ENCODE measurements around the gene CHRDL2. TPM values are rescaled to one million over a fixed set of nuclear protein-coding genes. Genes with fewer than 3 reads are reported as not detected.

Gene CHRDL2
- total and polyA plus RNA-seq, 2 donors (not counting 1 experiment from before 2014, with no cell fraction given) = 0.24 TPM; not detected in 1

GRCh38 chr11:74709175-74709574 lies 22.1 kb downstream of the CHRDL2 start:
- CTCF ChIA-PET = no interaction called here
- no peaks in the 10 kb centered on the region for H4K20me1 ChIP-seq (ENCODE audit: control insufficient read depth, insufficient read depth, low read length, poor library complexity, severe bottlenecking)
- intact Hi-C loops (cut with micrococcal nuclease) = no loop called here
- no peaks in the 10 kb centered on the region for H3K36me3 ChIP-seq (replicated peaks in 1 of 2; ENCODE audit: control extremely low read depth in 1 of 2, control insufficient read depth in 1 of 2, extremely low read depth in 1 of 2, insufficient read depth in 2 of 2, low read length in 1 of 2)
- TF ChIP-seq EZH2 (IDR thresholded peaks at IDR 0.05; ENCODE audit: borderline replicate concordance, insufficient read depth, low read depth, low read length, poor library complexity, severe bottlenecking) (no peak), CTCF (IDR thresholded peaks at IDR 0.05) (no peak)
- Mint-ChIP-seq H3K27me3 (no peaks in the 10 kb centered on the region), H3K4me3 (no peak overlapping the region), H3K27ac (no peak overlapping the region), H3K9me3 (ENCODE audit: insufficient read depth) (no peaks in the 10 kb centered on the region), H3K4me1 (no peaks in the 10 kb centered on the region)
- no peaks in the 10 kb centered on the region for H3K79me2 ChIP-seq (ENCODE audit: control insufficient read depth, insufficient read depth, low read length)
- H3K4me3 ChIP-seq (ENCODE audit: control extremely low read depth in 1 of 5, extremely low read depth in 1 of 5, insufficient read depth in 1 of 5, low read depth in 2 of 5, low read length in 4 of 5) = no peak overlapping the region
- no CpG with 5 or more reads among the region's 3 CpGs for WGBS (ENCODE audit: insufficient coverage)
- POLR2A ChIA-PET = no interaction called here
- H3K27me3 ChIP-seq (replicated peaks in 1 of 4; ENCODE audit: control extremely low read depth in 1 of 4, control insufficient read depth in 3 of 4, insufficient read depth in 4 of 4, low read length in 3 of 4) = no peaks in the 10 kb centered on the region
- H3K4me2 ChIP-seq (replicated peaks; ENCODE audit: low read depth, low read length, poor library complexity, severe bottlenecking) = no peak overlapping the region
- no peak overlapping the region for H2AFZ ChIP-seq (ENCODE audit: insufficient read depth, low read depth, low read length, poor library complexity, severe bottlenecking)
- DNase-seq (no peak), ATAC-seq (ENCODE audit: low read depth) (no peak)
- H3K9ac ChIP-seq (ENCODE audit: low read length) = no peak overlapping the region
- H3K27ac ChIP-seq (ENCODE audit: low read length in 2 of 2) = no peak overlapping the region
- H3K4me1 ChIP-seq (ENCODE audit: control insufficient read depth in 2 of 2, insufficient read depth in 2 of 2, low read length in 2 of 2) = no peaks in the 10 kb centered on the region
- no peaks in the 10 kb centered on the region for H3K9me3 ChIP-seq (ENCODE audit: control extremely low read depth in 1 of 3, control insufficient read depth in 2 of 3, insufficient read depth in 1 of 3, low read length in 2 of 3)

- Histone ChIP-seq H3K79me2 (ENCODE audit: control insufficient read depth, insufficient read depth, low read length) (no peaks in the 10 kb centered on the region), H3K4me1 (ENCODE audit: control insufficient read depth in 2 of 2, insufficient read depth in 2 of 2, low read length in 2 of 2) (no peaks in the 10 kb centered on the region), H3K36me3 (replicated peaks in 1 of 2; ENCODE audit: control extremely low read depth in 1 of 2, control insufficient read depth in 1 of 2, extremely low read depth in 1 of 2, insufficient read depth in 2 of 2, low read length in 1 of 2) (no peaks in the 10 kb centered on the region), H3K9me3 (ENCODE audit: control extremely low read depth in 1 of 3, control insufficient read depth in 2 of 3, insufficient read depth in 1 of 3, low read length in 2 of 3) (no peaks in the 10 kb centered on the region), H2AFZ (ENCODE audit: insufficient read depth, low read depth, low read length, poor library complexity, severe bottlenecking) (no peak overlapping the region), H4K20me1 (ENCODE audit: control insufficient read depth, insufficient read depth, low read length, poor library complexity, severe bottlenecking) (no peaks in the 10 kb centered on the region), H3K4me2 (replicated peaks; ENCODE audit: low read depth, low read length, poor library complexity, severe bottlenecking) (no peak overlapping the region), H3K9ac (ENCODE audit: low read length) (no peak overlapping the region), H3K27ac (ENCODE audit: low read length in 2 of 2) (no peak overlapping the region), H3K4me3 (ENCODE audit: control extremely low read depth in 1 of 5, extremely low read depth in 1 of 5, insufficient read depth in 1 of 5, low read depth in 2 of 5, low read length in 4 of 5) (no peak overlapping the region), H3K27me3 (replicated peaks in 1 of 4; ENCODE audit: control extremely low read depth in 1 of 4, control insufficient read depth in 3 of 4, insufficient read depth in 4 of 4, low read length in 3 of 4) (no peaks in the 10 kb centered on the region)
- intact Hi-C loops (cut with micrococcal nuclease) = no loop called here
- ChIA-PET CTCF (no interaction called here), POLR2A (no interaction called here)
- H3K4me3 Mint-ChIP-seq = no peak overlapping the region
- no peaks in the 10 kb centered on the region for H3K4me1 Mint-ChIP-seq
- no peaks in the 10 kb centered on the region for H3K27me3 Mint-ChIP-seq
- no peak for DNase-seq
- WGBS (ENCODE audit: insufficient coverage) = 84% methylated on average over 10 of the region's 10 CpGs
- no peak for ATAC-seq (ENCODE audit: low read depth)
- TF ChIP-seq EZH2 (IDR thresholded peaks at IDR 0.05; ENCODE audit: borderline replicate concordance, insufficient read depth, low read depth, low read length, poor library complexity, severe bottlenecking) = no peak
- TF ChIP-seq CTCF (IDR thresholded peaks at IDR 0.05) = no peak
- H3K9me3 Mint-ChIP-seq (ENCODE audit: insufficient read depth) = no peaks in the 10 kb centered on the region
- no peak overlapping the region for H3K27ac Mint-ChIP-seq
Observed at GRCh38 chr11:74707602-74708510, 23.4 kb downstream of the CHRDL2 start.
